H9 (cell line): ENCODE data around the gene ZNF648. TPM values are rescaled to one million over a fixed set of nuclear protein-coding genes. Genes with fewer than 3 reads are reported as not detected.

Source experiments
- DNase-seq: peaks from one replicate; pipeline ENCODE4 v3.0.0-alpha.2; 2017
- H2AFZ ChIP-seq: one replicate; pipeline ENCODE4 v1.6.1; 2013; ENCODE audit warnings: mild to moderate bottlenecking, low read length, control low read depth, moderate library complexity
- H2AK5ac ChIP-seq: 2 replicates; pipeline ENCODE4 v1.6.1; 2013; ENCODE audit warnings: low read length, control low read depth, mixed read lengths; ENCODE audit not compliant: insufficient read length
- H2BK120ac ChIP-seq: one replicate; pipeline ENCODE4 v1.6.1; 2013; ENCODE audit warnings: low read depth, mild to moderate bottlenecking, low read length, control low read depth, inconsistent platforms; ENCODE audit not compliant: poor library complexity, severe bottlenecking
- H2BK12ac ChIP-seq: 2 replicates; pipeline ENCODE4 v1.6.1; 2013; ENCODE audit warnings: low read length, control low read depth, mixed read lengths, low read depth; ENCODE audit not compliant: insufficient read length
- H2BK15ac ChIP-seq: 2 replicates; pipeline ENCODE4 v1.6.1; 2013; ENCODE audit warnings: low read depth, low read length, control low read depth
- H2BK20ac ChIP-seq: one replicate; pipeline ENCODE4 v1.6.1; 2013; ENCODE audit warnings: low read depth, mild to moderate bottlenecking, low read length, control low read depth, inconsistent platforms; ENCODE audit not compliant: poor library complexity, severe bottlenecking
- H2BK5ac ChIP-seq: 2 replicates; pipeline ENCODE4 v1.6.1; 2013; ENCODE audit warnings: low read length, control low read depth, mixed read lengths; ENCODE audit not compliant: insufficient read length
- H3K14ac ChIP-seq: 2 replicates; pipeline ENCODE4 v1.6.1; 2013; ENCODE audit warnings: low read length, control low read depth; ENCODE audit not compliant: insufficient read depth
- H3K18ac ChIP-seq: 2 replicates; pipeline ENCODE4 v1.6.1; 2013; ENCODE audit warnings: low read depth, mild to moderate bottlenecking, mixed read lengths, low read length, control low read depth; ENCODE audit not compliant: insufficient read length
- H3K23ac ChIP-seq: 2 replicates; pipeline ENCODE4 v1.6.1; 2013; ENCODE audit warnings: low read length, control low read depth, mixed read lengths, low read depth; ENCODE audit not compliant: insufficient read length
- H3K23me2 ChIP-seq: 2 replicates; pipeline ENCODE4 v1.6.1; 2013; ENCODE audit warnings: low read depth, mild to moderate bottlenecking, mixed read lengths, low read length, control low read depth; ENCODE audit not compliant: insufficient read length, poor library complexity, severe bottlenecking
- H3K27ac ChIP-seq: 2 replicates; pipeline ENCODE4 v1.5.1; 2013; ENCODE audit warnings: low read length, control low read depth, mixed read lengths, low read depth; ENCODE audit not compliant: insufficient read length
- H3K27me3 ChIP-seq: 2 replicates; pipeline ENCODE4 v1.6.1; 2013; ENCODE audit warnings: low read length, control low read depth, inconsistent platforms; ENCODE audit not compliant: insufficient read depth
- H3K4ac ChIP-seq: 2 replicates; pipeline ENCODE4 v1.6.1; 2013; ENCODE audit warnings: low read depth, mild to moderate bottlenecking, control low read depth, inconsistent platforms, low read length, moderate library complexity
- H3K4me1 ChIP-seq: 2 replicates; pipeline ENCODE4 v1.6.1; 2013; ENCODE audit warnings: low read length, control low read depth, inconsistent platforms; ENCODE audit not compliant: insufficient read depth
- H3K4me2 ChIP-seq: 2 replicates; pipeline ENCODE4 v1.6.1; 2013; ENCODE audit warnings: low read length, control low read depth, mixed read lengths; ENCODE audit not compliant: insufficient read length, insufficient read depth
- H3K56ac ChIP-seq: 2 replicates; pipeline ENCODE4 v1.6.1; 2013; ENCODE audit warnings: low read depth, mild to moderate bottlenecking, mixed read lengths, low read length, control low read depth; ENCODE audit not compliant: insufficient read length
- H3K79me1 ChIP-seq: 2 replicates; pipeline ENCODE4 v1.6.1; 2013; ENCODE audit warnings: low read depth, mild to moderate bottlenecking, moderate library complexity, low read length, control low read depth, inconsistent platforms; ENCODE audit not compliant: insufficient read depth, poor library complexity, severe bottlenecking
- H3K79me2 ChIP-seq: 2 replicates; pipeline ENCODE4 v1.6.1; 2013; ENCODE audit warnings: low read length, control low read depth, inconsistent platforms; ENCODE audit not compliant: insufficient read depth
- H3K9ac ChIP-seq: 2 replicates; pipeline ENCODE4 v1.6.1; 2013; ENCODE audit warnings: low read length, control low read depth, mixed read lengths; ENCODE audit not compliant: insufficient read length; ENCODE audit errors: extremely low read depth
- H3K9me3 ChIP-seq: one replicate; pipeline ENCODE4 v1.6.1; 2013; ENCODE audit warnings: low read depth, low read length, inconsistent platforms; ENCODE audit not compliant: control insufficient read depth
- H3T11ph ChIP-seq: one replicate; pipeline ENCODE4 v1.6.1; 2013; ENCODE audit warnings: mild to moderate bottlenecking, low read length, control low read depth, inconsistent platforms
- H4K20me1 ChIP-seq: one replicate; pipeline ENCODE4 v1.6.1; 2013; ENCODE audit not compliant: control insufficient read depth, insufficient read length, insufficient read depth
- H4K5ac ChIP-seq: 2 replicates; pipeline ENCODE4 v1.6.1; 2013; ENCODE audit warnings: low read depth, mild to moderate bottlenecking, mixed read lengths, low read length, control low read depth; ENCODE audit not compliant: insufficient read length
- H4K8ac ChIP-seq: replicated peaks from 2 replicates; pipeline ENCODE4 v1.6.1; 2013; ENCODE audit warnings: low read length, control low read depth, mixed read lengths, low read depth; ENCODE audit not compliant: insufficient read length
- H4K91ac ChIP-seq: 2 replicates; pipeline ENCODE4 v1.6.1; 2013; ENCODE audit warnings: low read depth, mild to moderate bottlenecking, moderate library complexity, mixed read lengths, low read length, control low read depth; ENCODE audit not compliant: insufficient read length
- H3K27ac Mint-ChIP-seq, 3 experiments: 2 replicates in 2 of 3; 3 replicates in 1 of 3; pipeline ENCODE4 v1.8.0; 2020 to 2021; ENCODE audit warnings: mixed read lengths in 3 of 3, mild to moderate bottlenecking in 1 of 3, moderate library complexity in 1 of 3
- H3K27me3 Mint-ChIP-seq: 2 replicates; pipeline ENCODE4 v1.8.0; 2021; ENCODE audit warnings: low read depth, mild to moderate bottlenecking, moderate library complexity, mixed read lengths
- H3K36me3 Mint-ChIP-seq, 3 experiments: 2 replicates in 2 of 3; 3 replicates in 1 of 3; pipeline ENCODE4 v1.8.0; 2020 to 2021; ENCODE audit warnings: low read depth in 3 of 3, mixed read lengths in 3 of 3; ENCODE audit not compliant: insufficient read depth in 1 of 3
- H3K4me1 Mint-ChIP-seq, 2 experiments: 2 replicates each; pipeline ENCODE4 v1.8.0; 2020; ENCODE audit warnings: mixed read lengths in 2 of 2
- H3K4me3 Mint-ChIP-seq, 2 experiments: 2 replicates in 1 of 2; 3 replicates in 1 of 2; pipeline ENCODE4 v1.8.0; 2020 to 2021; ENCODE audit warnings: mild to moderate bottlenecking in 2 of 2, mixed read lengths in 2 of 2, moderate library complexity in 1 of 2
- H3K9me3 Mint-ChIP-seq, 2 experiments: 2 replicates in 1 of 2; 3 replicates in 1 of 2; pipeline ENCODE4 v1.8.0; 2020; ENCODE audit warnings: mild to moderate bottlenecking in 2 of 2, mixed read lengths in 2 of 2, moderate library complexity in 1 of 2
- WGBS: extraction: QIAGEN DNeasy Blood & Tissue Kit; methylation state at CpG from one replicate; pipeline ENCODE4 v1.1.7; 2013; ENCODE audit warnings: missing lambda C conversion rate, low lambda C conversion rate, mixed read lengths; ENCODE audit not compliant: insufficient read length; ENCODE audit errors: extremely low coverage; 5-methylcytosine and 5-hydroxymethylcytosine counted together
- total RNA-seq: library from RNA; stranded (reverse); gene quantifications from 2 replicates; pipeline ENCODE4 v1.2.1, GENCODE V29; 2021
- TF ChIP-seq, protein P1 (sequence below): fragments of 200-600 bp; sonication (generic); conservative IDR thresholded peaks from 3 replicates; pipeline ENCODE4 v1.8.0; 2021; ENCODE audit warnings: antibody characterized with exemption, mild to moderate bottlenecking

Gene ZNF648
- total RNA-seq, 1 experiment from 2014 or later = 1.4 TPM

DNA sequence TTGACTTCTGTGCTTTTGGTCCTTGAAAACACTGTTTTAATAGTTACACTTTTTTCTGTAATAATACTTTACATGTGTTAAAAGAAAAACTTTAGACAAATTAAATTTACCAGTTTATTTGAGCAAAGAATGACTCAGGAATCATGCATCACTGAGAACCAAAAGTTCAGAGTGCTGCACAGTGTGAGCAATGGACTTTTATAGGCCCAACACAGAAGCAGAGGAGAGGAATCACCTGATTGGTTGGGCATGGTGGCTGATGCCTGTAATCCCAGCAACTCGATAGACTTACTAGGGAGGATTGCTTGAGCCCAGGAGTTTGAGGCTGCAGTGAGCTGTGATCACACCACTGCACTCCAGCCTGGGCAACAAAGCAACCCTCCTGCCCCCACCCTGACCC is 29.3 kb downstream of the ZNF648 start:
- no peak overlapping the region for H3K23ac ChIP-seq
- no peak overlapping the region for H4K8ac ChIP-seq
- no CpG with 5 or more reads among the region's 1 CpG for WGBS
- no peak overlapping the region for H2BK5ac ChIP-seq
- no peak overlapping the region for H2AFZ ChIP-seq
- H3K4ac ChIP-seq = no peak overlapping the region
- no peak overlapping the region for H4K5ac ChIP-seq
- no peak overlapping the region for H3K9ac ChIP-seq
- no peak overlapping the region for H3K18ac ChIP-seq
- H3K56ac ChIP-seq = no peak overlapping the region
- no peak overlapping the region for H2BK12ac ChIP-seq
- H3K27ac Mint-ChIP-seq = no peak overlapping the region
- no peak for DNase-seq
- no peaks in the 10 kb centered on the region for H3K79me1 ChIP-seq
- no peaks in the 10 kb centered on the region for H3K27me3 Mint-ChIP-seq
- H4K20me1 ChIP-seq = no peaks in the 10 kb centered on the region
- no peak overlapping the region for H3K27ac ChIP-seq
- H2AK5ac ChIP-seq = no peak overlapping the region
- no peak overlapping the region for H3K4me3 Mint-ChIP-seq
- H2BK20ac ChIP-seq = no peak overlapping the region
- no peak overlapping the region for H2BK15ac ChIP-seq
- no peaks in the 10 kb centered on the region for H3K79me2 ChIP-seq
- peaks cover 19% of the 10 kb centered on the region in 2 experiments for H3K4me1 Mint-ChIP-seq
- H3K23me2 ChIP-seq = peaks cover 8% of the 10 kb centered on the region
- H3K27me3 ChIP-seq = no peaks in the 10 kb centered on the region
- no peak overlapping the region for H2BK120ac ChIP-seq
- peaks cover 0 to 11% (median 9%) of the 10 kb centered on the region in 3 experiments; a peak in 3 of 7 replicates for H3K36me3 Mint-ChIP-seq
- no peak overlapping the region for H3K14ac ChIP-seq
- peaks cover 10 to 14% of the 10 kb centered on the region in 2 experiments for H3K9me3 Mint-ChIP-seq
- H4K91ac ChIP-seq = no peak overlapping the region
- peaks cover 3% of the 10 kb centered on the region for H3K4me1 ChIP-seq
- TF ChIP-seq, protein P1, sequence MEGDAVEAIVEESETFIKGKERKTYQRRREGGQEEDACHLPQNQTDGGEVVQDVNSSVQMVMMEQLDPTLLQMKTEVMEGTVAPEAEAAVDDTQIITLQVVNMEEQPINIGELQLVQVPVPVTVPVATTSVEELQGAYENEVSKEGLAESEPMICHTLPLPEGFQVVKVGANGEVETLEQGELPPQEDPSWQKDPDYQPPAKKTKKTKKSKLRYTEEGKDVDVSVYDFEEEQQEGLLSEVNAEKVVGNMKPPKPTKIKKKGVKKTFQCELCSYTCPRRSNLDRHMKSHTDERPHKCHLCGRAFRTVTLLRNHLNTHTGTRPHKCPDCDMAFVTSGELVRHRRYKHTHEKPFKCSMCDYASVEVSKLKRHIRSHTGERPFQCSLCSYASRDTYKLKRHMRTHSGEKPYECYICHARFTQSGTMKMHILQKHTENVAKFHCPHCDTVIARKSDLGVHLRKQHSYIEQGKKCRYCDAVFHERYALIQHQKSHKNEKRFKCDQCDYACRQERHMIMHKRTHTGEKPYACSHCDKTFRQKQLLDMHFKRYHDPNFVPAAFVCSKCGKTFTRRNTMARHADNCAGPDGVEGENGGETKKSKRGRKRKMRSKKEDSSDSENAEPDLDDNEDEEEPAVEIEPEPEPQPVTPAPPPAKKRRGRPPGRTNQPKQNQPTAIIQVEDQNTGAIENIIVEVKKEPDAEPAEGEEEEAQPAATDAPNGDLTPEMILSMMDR = no peak
- peaks cover 8% of the 10 kb centered on the region for H3K9me3 ChIP-seq
- H3T11ph ChIP-seq = no peak overlapping the region
- H3K4me2 ChIP-seq = no peak overlapping the region
